Activated B cell treated with CpG ODN at 0.5 μM for 24 hours (primary cell): ENCODE measurements around the gene TNRC6B. TPM values are rescaled to one million over a fixed set of nuclear protein-coding genes. Genes with fewer than 3 reads are reported as not detected.

Experiments
- ATAC-seq: fragments of 200-7000 bp; cut with Tn5 transposase; one replicate; pipeline ENCODE4 v1.10.0; 2021; ENCODE audit warnings: low read depth, mild to moderate bottlenecking, moderate library complexity
- CTCF ChIA-PET: fragments of 350-600 bp; sonication (Branson Sonifier 250); formaldehyde crosslinking; loops from one replicate; lab custom pipeline; 2021; ENCODE audit warnings: antibody characterized with exemption; lab: Charles Lee
- POLR2A ChIA-PET: fragments of 350-600 bp; sonication (Branson Sonifier 250); formaldehyde crosslinking; loops from one replicate; lab custom pipeline; 2021; ENCODE audit warnings: antibody characterized with exemption; lab: Charles Lee
- DNase-seq: peaks from one replicate; pipeline ENCODE4 v3.0.0; 2022
- H3K27ac Mint-ChIP-seq: one replicate; pipeline ENCODE4 v1.8.0; 2020; ENCODE audit warnings: mixed read lengths
- H3K27me3 Mint-ChIP-seq: one replicate; pipeline ENCODE4 v1.8.0; 2021; ENCODE audit warnings: mixed read lengths
- H3K36me3 Mint-ChIP-seq: one replicate; pipeline ENCODE4 v1.8.0; 2021; ENCODE audit warnings: low read depth, mixed read lengths
- H3K4me1 Mint-ChIP-seq: one replicate; pipeline ENCODE4 v1.8.0; 2021; ENCODE audit warnings: mixed read lengths
- H3K4me3 Mint-ChIP-seq: one replicate; pipeline ENCODE4 v1.8.0; 2020; ENCODE audit warnings: mild to moderate bottlenecking, mixed read lengths
- H3K9me3 Mint-ChIP-seq: one replicate; pipeline ENCODE4 v1.8.0; 2020; ENCODE audit warnings: mixed read lengths
- intact Hi-C: fragments of 100-400 bp; cut with micrococcal nuclease; formaldehyde crosslinking; loops from one replicate; pipeline ENCODE4 v1.15.1; 2024
- total RNA-seq: library from RNA; stranded (reverse); gene quantifications from 2 replicates; pipeline ENCODE4 v1.2.3, GENCODE V29; 2022
- TF ChIP-seq, protein P1 (sequence below): fragments of 200-600 bp; IDR thresholded peaks from one replicate; pipeline ENCODE4 v1.8.0; 2022; ENCODE audit warnings: antibody characterized with exemption, mild to moderate bottlenecking

The TNRC6B gene
- total RNA-seq, 1 donor from 2014 or later: 95.2 TPM

DNA sequence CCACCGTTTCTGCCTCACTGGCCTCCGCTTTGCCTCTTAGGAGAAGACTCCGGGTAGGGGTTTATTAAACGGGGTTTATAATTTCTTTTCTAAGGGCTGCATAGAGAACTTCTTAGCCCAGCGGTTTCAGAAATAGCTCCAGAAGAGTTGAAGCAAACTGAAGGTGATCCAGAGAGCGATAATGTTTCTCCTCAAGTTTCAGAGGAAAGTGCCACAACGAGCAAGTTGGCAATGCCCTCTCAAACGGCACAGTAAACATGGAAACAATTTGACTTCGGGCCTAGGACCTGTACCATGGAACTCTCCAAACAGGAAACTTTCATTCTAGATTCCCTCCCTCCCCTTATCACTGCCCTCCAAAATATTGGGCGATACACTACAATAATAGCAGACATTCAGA, 169.6 kb downstream of the TNRC6B start:
- Mint-ChIP-seq H3K4me3 (peak overlapping the region; percentile 98), H3K27me3 (no peaks in the 10 kb centered on the region), H3K27ac (peak overlapping the region; percentile 98), H3K9me3 (no peaks in the 10 kb centered on the region), H3K36me3 (peaks cover 44% of the 10 kb centered on the region), H3K4me1 (peaks cover 32% of the 10 kb centered on the region)
- TF ChIP-seq, protein P1, sequence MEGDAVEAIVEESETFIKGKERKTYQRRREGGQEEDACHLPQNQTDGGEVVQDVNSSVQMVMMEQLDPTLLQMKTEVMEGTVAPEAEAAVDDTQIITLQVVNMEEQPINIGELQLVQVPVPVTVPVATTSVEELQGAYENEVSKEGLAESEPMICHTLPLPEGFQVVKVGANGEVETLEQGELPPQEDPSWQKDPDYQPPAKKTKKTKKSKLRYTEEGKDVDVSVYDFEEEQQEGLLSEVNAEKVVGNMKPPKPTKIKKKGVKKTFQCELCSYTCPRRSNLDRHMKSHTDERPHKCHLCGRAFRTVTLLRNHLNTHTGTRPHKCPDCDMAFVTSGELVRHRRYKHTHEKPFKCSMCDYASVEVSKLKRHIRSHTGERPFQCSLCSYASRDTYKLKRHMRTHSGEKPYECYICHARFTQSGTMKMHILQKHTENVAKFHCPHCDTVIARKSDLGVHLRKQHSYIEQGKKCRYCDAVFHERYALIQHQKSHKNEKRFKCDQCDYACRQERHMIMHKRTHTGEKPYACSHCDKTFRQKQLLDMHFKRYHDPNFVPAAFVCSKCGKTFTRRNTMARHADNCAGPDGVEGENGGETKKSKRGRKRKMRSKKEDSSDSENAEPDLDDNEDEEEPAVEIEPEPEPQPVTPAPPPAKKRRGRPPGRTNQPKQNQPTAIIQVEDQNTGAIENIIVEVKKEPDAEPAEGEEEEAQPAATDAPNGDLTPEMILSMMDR: no peak
- ChIA-PET POLR2A (interaction anchor here (0.5 to 3.9 kb wide), 12 partner anchors 11 to 1212 kb away, joined by 3 to 55 read pairs (median 6); partner anchors contain the start of genes ATF4, SGSM3 and TNRC6B), CTCF (interaction anchor here (0.9 to 2.0 kb wide), 13 partner anchors 9 to 818 kb away, joined by 3 to 11 read pairs (median 4); no protein-coding TSS in a partner anchor)
- ATAC-seq (no peak), DNase-seq (no peak)
- intact Hi-C loops: loop anchor here (2.0 to 5.0 kb wide), 2 partner anchors 135 to 170 kb away; partner anchors contain the start of gene TNRC6B

DNA sequence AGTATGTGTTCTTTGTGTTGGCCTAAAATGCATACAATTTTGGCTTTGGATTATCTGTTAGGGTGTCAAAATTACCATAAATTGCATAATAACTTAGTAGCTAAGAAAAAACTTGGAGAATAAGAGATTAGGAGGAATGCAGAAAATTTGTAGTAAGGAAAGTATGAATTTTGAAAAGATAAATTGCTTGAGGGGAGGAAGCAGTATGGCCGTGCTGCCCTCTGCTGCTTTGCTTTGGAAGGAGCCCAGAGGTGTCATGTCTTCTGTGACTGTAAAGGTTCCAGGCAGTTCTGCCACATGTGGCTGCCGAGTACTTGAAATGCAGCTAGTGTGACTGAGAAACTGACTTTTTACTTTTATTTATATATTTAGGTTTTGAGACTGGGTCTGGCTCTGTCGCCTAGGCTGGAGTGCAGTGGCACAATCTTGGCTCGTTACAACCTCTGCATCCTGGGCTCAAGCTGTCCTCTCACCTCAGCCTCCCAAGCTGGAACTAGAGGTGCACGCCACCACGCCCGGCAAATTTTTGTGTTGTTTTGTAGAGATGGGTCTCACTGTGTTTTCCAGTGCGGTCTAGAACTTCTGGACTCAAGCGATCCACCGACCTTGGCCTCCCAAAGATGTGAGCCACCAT, 170.4 kb downstream of the TNRC6B start:
- Mint-ChIP-seq H3K36me3 (peaks cover 51% of the 10 kb centered on the region), H3K4me1 (peaks cover 29% of the 10 kb centered on the region), H3K9me3 (no peaks in the 10 kb centered on the region), H3K4me3 (peak overlapping the region; percentile 98), H3K27me3 (no peaks in the 10 kb centered on the region), H3K27ac (peak overlapping the region; percentile 98)
- peak; percentile 25 for DNase-seq
- TF ChIP-seq, protein P1: no peak
- intact Hi-C loops: loop anchor here (2.0 to 5.0 kb wide), 2 partner anchors 13 to 136 kb away; no protein-coding TSS in a partner anchor
- CTCF ChIA-PET: interaction anchor here (0.5 to 2.0 kb wide), 17 partner anchors 9 to 819 kb away, joined by 3 to 11 read pairs (median 3); no protein-coding TSS in a partner anchor
- ATAC-seq: no peak
- POLR2A ChIA-PET: interaction anchor here (0.5 to 3.9 kb wide), 6 partner anchors 15 to 1028 kb away, joined by 3 to 55 read pairs (median 7); partner anchors contain the start of gene RPL3

DNA sequence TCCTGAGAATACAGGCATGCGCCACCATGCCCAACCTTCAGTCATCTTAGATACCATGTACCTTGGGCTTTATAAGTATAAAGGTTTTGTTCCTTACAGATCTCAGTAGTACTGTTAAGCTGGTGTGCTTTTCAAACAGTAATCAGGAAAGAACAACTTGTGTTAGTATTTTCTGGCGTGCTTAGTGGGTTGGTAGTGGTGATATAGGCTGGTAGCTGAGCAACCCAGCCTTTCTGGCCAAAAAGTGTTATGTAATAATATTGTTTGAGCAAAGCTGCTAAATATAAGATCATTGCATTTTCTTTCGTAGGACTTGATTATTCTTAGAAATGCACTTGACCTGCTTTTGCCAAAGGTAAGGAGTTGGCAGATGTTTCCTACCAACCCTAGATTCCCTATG, 175.0 kb downstream of the TNRC6B start:
- TF ChIP-seq, protein P1: no peak
- DNase-seq (no peak), ATAC-seq (no peak)
- Mint-ChIP-seq H3K4me3 (no peak overlapping the region), H3K4me1 (peaks cover 7% of the 10 kb centered on the region), H3K27me3 (no peaks in the 10 kb centered on the region), H3K27ac (no peak overlapping the region), H3K36me3 (peaks cover 71% of the 10 kb centered on the region), H3K9me3 (no peaks in the 10 kb centered on the region)
- ChIA-PET CTCF (interaction anchor here (1.1 kb wide), 1 partner anchor 281 kb away, joined by 3 read pairs; no protein-coding TSS in a partner anchor), POLR2A (interaction anchor here (0.7 kb wide), 1 partner anchor 208 kb away, joined by 3 read pairs; no protein-coding TSS in a partner anchor)
- intact Hi-C loops: no loop called here

DNA sequence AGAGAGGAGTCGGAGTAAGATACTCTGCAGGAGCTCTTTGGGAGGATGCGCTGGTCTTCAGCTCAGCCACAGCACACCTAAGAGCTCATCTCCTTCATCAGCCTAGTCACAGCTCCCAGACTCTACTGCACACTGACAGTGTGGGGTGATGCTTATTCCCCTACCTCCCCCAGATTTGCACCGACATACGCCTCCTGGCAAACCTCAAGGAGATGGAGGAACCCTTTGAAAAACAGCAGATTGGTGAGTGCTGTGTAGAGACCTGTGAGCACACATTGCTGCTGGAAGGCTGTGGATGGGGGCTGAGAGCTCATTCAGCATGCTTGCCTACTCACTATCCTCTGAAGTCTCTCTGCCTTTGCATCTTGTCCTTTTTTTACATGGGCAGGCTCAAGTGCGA, 183.4 kb downstream of the TNRC6B start:
- no peak for ATAC-seq
- DNase-seq: no peak
- POLR2A ChIA-PET: interaction anchor here (0.5 kb wide), 1 partner anchor 1028 kb away, joined by 4 read pairs; no protein-coding TSS in a partner anchor
- CTCF ChIA-PET: no interaction called here
- no peaks in the 10 kb centered on the region for H3K4me1 Mint-ChIP-seq
- intact Hi-C loops: no loop called here
- H3K36me3 Mint-ChIP-seq: peaks cover 92% of the 10 kb centered on the region
- no peak overlapping the region for H3K27ac Mint-ChIP-seq
- no peaks in the 10 kb centered on the region for H3K27me3 Mint-ChIP-seq
- TF ChIP-seq, protein P1: no peak
- no peak overlapping the region for H3K4me3 Mint-ChIP-seq
- H3K9me3 Mint-ChIP-seq: no peaks in the 10 kb centered on the region

DNA sequence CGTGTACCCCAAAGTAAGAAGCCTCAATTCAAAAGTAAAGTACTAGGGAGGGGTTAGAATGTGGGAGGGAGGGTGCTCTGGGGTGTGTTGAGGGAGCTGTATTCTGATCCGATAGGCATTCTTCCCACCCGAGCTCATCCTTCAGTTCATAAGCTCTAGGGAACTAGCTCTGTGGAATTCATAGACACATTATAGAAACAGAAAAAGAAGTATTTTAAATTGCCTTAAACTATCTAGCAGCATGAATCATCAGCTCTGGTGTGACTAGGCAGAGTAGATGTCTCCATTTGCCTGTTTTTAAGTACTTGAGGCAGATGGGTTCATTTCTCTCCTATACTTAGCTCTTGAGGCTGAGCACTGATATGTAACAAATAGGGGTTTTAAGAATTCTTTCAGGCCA, 185.3 kb downstream of the TNRC6B start:
- ChIA-PET CTCF (interaction anchor here (0.8 kb wide), 1 partner anchor 52 kb away, joined by 3 read pairs; no protein-coding TSS in a partner anchor), POLR2A (interaction anchor here (0.7 to 0.8 kb wide), 2 partner anchors 15 to 898 kb away, joined by 3 to 7 read pairs; no protein-coding TSS in a partner anchor)
- Mint-ChIP-seq H3K4me1 (no peaks in the 10 kb centered on the region), H3K27me3 (no peaks in the 10 kb centered on the region), H3K4me3 (no peak overlapping the region), H3K27ac (no peak overlapping the region), H3K36me3 (peaks cover 98% of the 10 kb centered on the region), H3K9me3 (no peaks in the 10 kb centered on the region)
- intact Hi-C loops: no loop called here
- ATAC-seq: no peak
- DNase-seq: no peak
- TF ChIP-seq, protein P1: no peak
